WI38 (cell line): Measurements from ENCODE around the gene APPL2.

Source experiments
- H3K4me3 ChIP-seq: 2 replicates; pipeline ENCODE4 v1.5.1; 2011; ENCODE audit warnings: low read depth, mild to moderate bottlenecking, control low read depth, low read length
- CTCF ChIP-seq: IDR thresholded peaks from 2 replicates; pipeline ENCODE4 v1.5.1; 2012; ENCODE audit warnings: low read depth, mild to moderate bottlenecking, control low read depth, low read length

Gene APPL2

GRCh38 chr12:105214670-105215375 lies 21.2 kb downstream of the APPL2 start:
- no peak overlapping the region for H3K4me3 ChIP-seq
- TF ChIP-seq CTCF = no peak

GRCh38 chr12:105214148-105214547 lies 21.8 kb downstream of the APPL2 start:
- H3K4me3 ChIP-seq = no peak overlapping the region
- no peak for TF ChIP-seq CTCF

- no peak for TF ChIP-seq CTCF
- H3K4me3 ChIP-seq = no peak overlapping the region
Observed at GRCh38 chr12:105212438-105212837, 23.5 kb downstream of the APPL2 start.

- no peak overlapping the region for H3K4me3 ChIP-seq
- TF ChIP-seq CTCF = no peak
Observed at GRCh38 chr12:105209091-105209490, 26.9 kb downstream of the APPL2 start.

- no peak for TF ChIP-seq CTCF
- no peak overlapping the region for H3K4me3 ChIP-seq
Observed at GRCh38 chr12:105206686-105207374, 29.1 kb downstream of the APPL2 start.

- no peak overlapping the region for H3K4me3 ChIP-seq
- no peak for TF ChIP-seq CTCF
Observed at GRCh38 chr12:105205322-105206048, 30.5 kb downstream of the APPL2 start.

GRCh38 chr12:105204916-105205315 lies 31.1 kb downstream of the APPL2 start:
- no peak for TF ChIP-seq CTCF
- H3K4me3 ChIP-seq = no peak overlapping the region
